HEK293 (cell line): ENCODE results near the gene TK2.
"Not testable (repeated sequence)": the region's sequence is repeated elsewhere in the genome, so short reads cannot be mapped to it uniquely, and the experiment has no call there.

Source experiments
- CTCF ChIA-PET: fragments of 350-600 bp; formaldehyde crosslinking; extraction: SDS; loops from one replicate; lab custom pipeline; 2021; ENCODE audit warnings: antibody characterized with exemption; lab: Yijun Ruan, JAX
- POLR2A ChIA-PET: fragments of 300-600 bp; formaldehyde crosslinking; extraction: SDS; loops from one replicate; lab custom pipeline; 2020; ENCODE audit warnings: antibody characterized with exemption, inconsistent platforms; lab: Yijun Ruan, JAX
- H3K27ac ChIP-seq: fragments of 200-500 bp; sonication (Bioruptor generic); 2 replicates; pipeline ENCODE4 v1.5.1; 2014; ENCODE audit warnings: low read depth, low read length, control low read depth, inconsistent platforms; ENCODE audit errors: extremely low read depth
- H3K36me3 ChIP-seq, 2 experiments: fragments of 200-500 bp in 1 of 2; sonication (Bioruptor generic) in 1 of 2; 1 replicate in 1 of 2; 2 replicates in 1 of 2; pipeline ENCODE4 v1.5.1; 2014 to 2017; ENCODE audit warnings: inconsistent platforms in 2 of 2, low read length in 2 of 2; ENCODE audit not compliant: control insufficient read depth in 2 of 2, insufficient read depth in 1 of 2
- H3K4me1 ChIP-seq: fragments of 200-500 bp; sonication (Bioruptor generic); 2 replicates; pipeline ENCODE4 v1.5.1; 2014; ENCODE audit warnings: mild to moderate bottlenecking, low read length, inconsistent platforms; ENCODE audit not compliant: control insufficient read depth, insufficient read depth
- H3K4me3 ChIP-seq: 2 replicates; pipeline ENCODE4 v1.5.1; 2011; ENCODE audit warnings: low read depth, mild to moderate bottlenecking, control low read depth, low read length, moderate library complexity
- H3K9me3 ChIP-seq: fragments of 200-500 bp; sonication (Bioruptor generic); 2 replicates; pipeline ENCODE4 v1.5.1; 2014; ENCODE audit warnings: low read depth, low read length, inconsistent platforms; ENCODE audit not compliant: control insufficient read depth, insufficient read depth
- ZBTB17 ChIP-seq: fragments of 450-650 bp; formaldehyde crosslinking; IDR thresholded peaks from 2 replicates; pipeline ENCODE4 v1.5.1; 2016; ENCODE audit warnings: missing biosample characterization, missing genetic modification characterization
- ZNF146 ChIP-seq: fragments of 450-650 bp; formaldehyde crosslinking; IDR thresholded peaks from 2 replicates; pipeline ENCODE4 v1.5.1; 2016; ENCODE audit warnings: missing biosample characterization, missing genetic modification characterization
- ZNF19 ChIP-seq: fragments of 450-650 bp; formaldehyde crosslinking; IDR thresholded peaks from 2 replicates; pipeline ENCODE4; 2016; ENCODE audit warnings: missing biosample characterization, missing genetic modification characterization, low read depth
- ZNF26 ChIP-seq: fragments of 450-650 bp; formaldehyde crosslinking; IDR thresholded peaks from 2 replicates; pipeline ENCODE4 v1.5.1; 2016; ENCODE audit warnings: missing biosample characterization, missing genetic modification characterization
- ZNF274 ChIP-seq, 2 experiments: fragments of 200-500 bp in 1 of 2; fragments of 450-650 bp in 1 of 2; sonication (Bioruptor generic) in 1 of 2; formaldehyde crosslinking in 1 of 2; IDR thresholded peaks; 2 replicates each; pipeline versions ENCODE4 v1.5.1 to v1.6.1; 2014 to 2016; ENCODE audit warnings: borderline replicate concordance in 1 of 2, inconsistent platforms in 1 of 2, low read length in 1 of 2, missing biosample characterization in 1 of 2, missing genetic modification characterization in 1 of 2
- ZNF366 ChIP-seq: fragments of 450-650 bp; formaldehyde crosslinking; conservative IDR thresholded peaks from 2 replicates; pipeline ENCODE4 v1.5.1; 2016; ENCODE audit warnings: missing biosample characterization, missing genetic modification characterization
- ZNF555 ChIP-seq: fragments of 450-650 bp; formaldehyde crosslinking; conservative IDR thresholded peaks from 2 replicates; pipeline ENCODE4 v1.5.1; 2017; ENCODE audit warnings: missing biosample characterization, mild to moderate bottlenecking, missing genetic modification characterization, inconsistent platforms
- ZNF629 ChIP-seq: fragments of 450-650 bp; formaldehyde crosslinking; IDR thresholded peaks from 2 replicates; pipeline ENCODE4 v1.5.1; 2017; ENCODE audit warnings: missing biosample characterization, missing genetic modification characterization

Gene TK2

GRCh38 chr16:66503030-66503429 is 46.9 kb downstream of the TK2 start (continued):
- TF ChIP-seq ZNF555 (no peak), ZNF19 (no peak)

- Histone ChIP-seq H3K4me1 (no peaks in the 10 kb centered on the region), H3K36me3 (no peaks in the 10 kb centered on the region), H3K9me3 (no peaks in the 10 kb centered on the region), H3K4me3 (no peak overlapping the region), H3K27ac (no peak overlapping the region)
- ChIA-PET CTCF (no interaction called here), POLR2A (interaction anchor here (0.7 kb wide), 1 partner anchor 14 kb away, joined by 3 read pairs; no protein-coding TSS in a partner anchor)
- TF ChIP-seq ZNF629 (tag by site-specific recombination) (no peak), ZBTB17 (tag by site-specific recombination) (peak; percentile 53; the same call in 1 of the 2 replicates), ZNF274 (IDR thresholded peaks at IDR 0.05; ENCODE audit: low read length) (no peak), ZNF274 (tag by site-specific recombination; IDR thresholded peaks at IDR 0.05; ENCODE audit: borderline replicate concordance) (0 out of 2 replicates have a peak, but pooled peaks have one; percentile 44)
Observed at GRCh38 chr16:66502020-66502913, 47.7 kb downstream of the TK2 start.

DNA sequence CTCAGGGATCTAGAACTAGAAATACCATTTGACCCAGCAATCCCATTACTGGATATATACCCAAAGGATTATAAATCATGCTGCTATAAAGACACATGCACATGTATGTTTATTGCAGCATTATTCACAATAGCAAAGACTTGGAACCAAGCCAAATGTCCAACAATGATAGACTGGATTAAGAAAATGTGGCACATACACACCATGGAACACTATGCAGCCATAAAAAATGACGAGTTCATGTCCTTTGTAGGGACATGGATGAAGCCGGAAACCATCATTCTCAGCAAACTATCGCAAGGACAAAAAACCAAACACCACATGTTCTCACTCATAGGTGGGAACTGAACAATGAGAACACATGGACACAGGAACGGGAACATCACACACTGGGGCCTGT is 48.4 kb downstream of the TK2 start:
- H3K4me3 ChIP-seq, H3K4me1 ChIP-seq, CTCF ChIA-PET, H3K9me3 ChIP-seq, H3K27ac ChIP-seq, H3K36me3 ChIP-seq: not testable (repeated sequence)
- POLR2A ChIA-PET = interaction anchor here (0.7 kb wide), 1 partner anchor 13 kb away, joined by 3 read pairs; no protein-coding TSS in a partner anchor
- TF ChIP-seq ZNF146 (tag by site-specific recombination) = peak; percentile 75
- TF ChIP-seq, all 188 proteins: peak for 1; not testable (repeated sequence) for 187

- H3K27ac ChIP-seq, H3K9me3 ChIP-seq, POLR2A ChIA-PET, CTCF ChIA-PET, H3K36me3 ChIP-seq, H3K4me3 ChIP-seq, H3K4me1 ChIP-seq: not testable (repeated sequence)
Observed at GRCh38 chr16:66497921-66498320, 52.0 kb downstream of the TK2 start.

GRCh38 chr16:66496226-66496625 is 53.7 kb downstream of the TK2 start:
- H3K4me3 ChIP-seq, H3K4me1 ChIP-seq, H3K27ac ChIP-seq, CTCF ChIA-PET, POLR2A ChIA-PET, H3K9me3 ChIP-seq, H3K36me3 ChIP-seq: not testable (repeated sequence)

- POLR2A ChIA-PET = no interaction called here
- Histone ChIP-seq H3K9me3 (no peaks in the 10 kb centered on the region), H3K36me3 (no peaks in the 10 kb centered on the region), H3K27ac (no peak overlapping the region), H3K4me3 (no peak overlapping the region), H3K4me1 (no peaks in the 10 kb centered on the region)
- TF ChIP-seq ZNF366 (tag by site-specific recombination) (peak; percentile 94), ZNF26 (tag by site-specific recombination) (no peak)
- CTCF ChIA-PET = no interaction called here
Observed at GRCh38 chr16:66495440-66495839, 54.5 kb downstream of the TK2 start.
